Esophagus (tissue), 2 donors: ENCODE data around the gene NRSN2. TPM values are rescaled to one million over a fixed set of nuclear protein-coding genes. Genes with fewer than 3 reads are reported as not detected.
"Not testable (repeated sequence)": the region's sequence is repeated elsewhere in the genome, so short reads cannot be mapped to it uniquely, and the experiment has no call there.

Experiments used
- H3K27ac ChIP-seq, 2 donors: one replicate each; pipeline ENCODE4 v1.5.1; 2013; ENCODE audit warnings: low read depth in 2 of 2, mild to moderate bottlenecking in 2 of 2, inconsistent platforms in 1 of 2, low read length in 1 of 2, moderate library complexity in 1 of 2
- H3K27me3 ChIP-seq, 2 donors: one replicate each; pipeline ENCODE4 v1.6.1; 2013; ENCODE audit warnings: low read length in 2 of 2, control low read depth in 1 of 2, mild to moderate bottlenecking in 1 of 2; ENCODE audit not compliant: insufficient read depth in 2 of 2, control insufficient read depth in 1 of 2
- H3K36me3 ChIP-seq, 2 donors: one replicate each; pipeline ENCODE4 v1.6.1; 2013; ENCODE audit warnings: low read length in 1 of 2; ENCODE audit not compliant: control insufficient read depth in 2 of 2, insufficient read depth in 2 of 2
- H3K4me1 ChIP-seq, 2 donors: one replicate each; pipeline ENCODE4 v1.6.1; 2013; ENCODE audit warnings: low read length in 1 of 2; ENCODE audit not compliant: control insufficient read depth in 2 of 2, insufficient read depth in 2 of 2
- H3K4me3 ChIP-seq, 2 donors: one replicate each; pipeline ENCODE4 v1.5.1; 2013; ENCODE audit warnings: low read length in 2 of 2, mild to moderate bottlenecking in 2 of 2, low read depth in 1 of 2, moderate library complexity in 1 of 2
- H3K9me3 ChIP-seq, 2 donors: one replicate each; pipeline ENCODE4 v1.6.1; 2013; ENCODE audit warnings: mild to moderate bottlenecking in 2 of 2, low read depth in 1 of 2, low read length in 1 of 2, moderate library complexity in 1 of 2; ENCODE audit not compliant: control insufficient read depth in 2 of 2, insufficient read depth in 1 of 2
- WGBS, 2 donors: extraction: QIAGEN DNeasy Blood & Tissue Kit; methylation state at CpG; one replicate each; pipeline ENCODE4 v1.1.7; 2013; 5-methylcytosine and 5-hydroxymethylcytosine counted together
- polyA plus RNA-seq, 2 donors: library from polyadenylated mRNA; stranded (reverse); fragments of 200-250 nt; gene quantifications; one replicate each; pipeline ENCODE4 v1.2.3, GENCODE V29; 2013
- donor health status: healthy with polysubstance abuse.
- donor health status: Bipolar disorder and iron deficiency.

The NRSN2 gene
- polyA plus RNA-seq, 2 donors: 6.0 to 6.1 TPM

- H3K4me3 ChIP-seq, H3K36me3 ChIP-seq, H3K9me3 ChIP-seq, H3K27me3 ChIP-seq: not testable (repeated sequence)
- 84 to 86% methylated on average over 11 of the region's 11 CpGs for WGBS, 2 donors
- H3K27ac ChIP-seq: peak overlapping the region; percentile 76 to 78
- peaks cover 0 to 21% of the 10 kb centered on the region in 2 donors for H3K4me1 ChIP-seq
Observed at GRCh38 chr20:372543-373082, 25.7 kb downstream of the NRSN2 start.

GRCh38 chr20:373171-373890, 26.4 kb downstream of the NRSN2 start:
- Histone ChIP-seq H3K9me3 (no peaks in the 10 kb centered on the region), H3K27me3 (no peaks in the 10 kb centered on the region), H3K27ac (peak overlapping the region; percentile 56 to 63), H3K4me3 (no peak overlapping the region), H3K4me1 (peaks cover 0 to 21% of the 10 kb centered on the region in 2 donors), H3K36me3 (no peaks in the 10 kb centered on the region)
- WGBS, 2 donors: 54 to 72% methylated on average over 9 of the region's 9 CpGs

DNA sequence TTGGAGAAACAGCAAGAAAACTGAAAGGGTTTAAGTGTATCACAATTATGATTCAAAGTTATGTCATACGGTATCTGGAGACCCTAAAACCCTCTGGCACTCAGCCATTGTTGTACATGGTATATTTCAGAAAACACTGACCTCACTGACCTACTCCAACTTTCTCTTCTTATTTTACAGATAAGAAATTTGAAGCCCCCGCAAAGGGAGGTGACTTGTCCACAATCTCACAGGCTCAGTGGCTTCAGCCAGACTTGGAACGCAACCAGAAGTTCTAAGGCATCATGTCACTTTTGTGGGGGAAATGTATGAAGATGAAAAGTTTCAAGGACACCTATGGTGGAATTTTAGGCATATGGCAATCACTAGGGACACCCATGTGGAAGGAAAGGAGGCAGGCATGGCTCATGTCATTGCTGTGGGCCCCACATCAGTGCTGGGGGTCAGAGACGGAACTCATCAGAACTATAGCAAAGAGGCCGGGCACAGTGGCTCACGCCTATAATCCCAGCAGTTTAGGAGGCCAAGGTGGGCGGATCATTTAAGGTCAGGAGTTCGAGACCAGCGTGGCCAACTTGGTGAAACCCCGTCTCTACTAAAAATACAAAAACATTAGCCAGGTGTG, 28.5 kb downstream of the NRSN2 start:
- Histone ChIP-seq H3K4me1 (peaks cover 0 to 21% of the 10 kb centered on the region in 2 donors), H3K27me3 (no peaks in the 10 kb centered on the region), H3K4me3 (no peak overlapping the region), H3K9me3 (no peaks in the 10 kb centered on the region), H3K36me3 (no peaks in the 10 kb centered on the region), H3K27ac (no peak overlapping the region)
- WGBS, 2 donors: 81 to 86% methylated on average over 10 of the region's 10 CpGs

DNA sequence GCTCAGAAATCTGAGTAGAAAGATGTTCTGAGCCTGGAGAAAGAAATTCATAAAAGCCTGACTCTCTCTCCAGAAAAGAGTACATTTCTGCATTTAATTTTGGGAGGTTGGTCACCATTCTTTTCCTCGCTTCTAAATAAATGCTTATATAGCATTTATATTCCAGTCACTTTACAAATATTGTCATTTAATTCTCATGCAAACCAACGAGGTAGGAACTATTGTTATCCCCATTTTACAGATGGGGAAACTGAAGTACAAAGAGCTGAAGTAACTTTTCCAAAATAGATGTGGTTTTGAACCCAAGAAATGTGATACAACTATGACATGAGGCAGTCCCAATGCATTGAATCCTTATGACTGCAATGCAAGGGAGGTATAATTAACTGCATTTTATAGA, 29.2 kb downstream of the NRSN2 start:
- peaks cover 0 to 18% of the 10 kb centered on the region in 2 donors for H3K4me1 ChIP-seq
- 25 to 45% methylated on average over 2 of the region's 2 CpGs for WGBS, 2 donors
- H3K27ac ChIP-seq: no peak overlapping the region
- no peaks in the 10 kb centered on the region for H3K36me3 ChIP-seq
- H3K4me3 ChIP-seq: no peak overlapping the region
- no peaks in the 10 kb centered on the region for H3K27me3 ChIP-seq
- no peaks in the 10 kb centered on the region for H3K9me3 ChIP-seq

DNA sequence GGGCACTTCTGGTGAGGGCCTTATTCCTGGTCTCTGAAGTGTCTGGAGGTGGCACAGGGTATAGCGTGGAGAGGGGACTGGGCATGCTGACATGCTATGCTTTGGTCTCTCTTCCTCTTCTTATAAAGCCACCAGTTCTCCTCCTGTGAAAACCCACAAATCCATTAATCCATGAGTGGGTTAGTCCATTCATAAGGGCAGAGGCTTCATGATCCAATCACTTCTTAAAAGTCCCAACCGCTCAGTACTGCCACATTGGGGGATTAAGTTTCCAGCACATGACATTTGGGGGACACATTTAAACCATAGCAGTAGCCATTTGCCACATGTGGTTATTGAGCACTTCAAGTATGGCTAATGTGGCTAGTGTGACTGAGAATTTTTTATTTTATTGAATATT, 29.8 kb downstream of the NRSN2 start:
- Histone ChIP-seq H3K27me3 (no peaks in the 10 kb centered on the region), H3K27ac (no peak overlapping the region), H3K4me1 (peaks cover 0 to 12% of the 10 kb centered on the region in 2 donors), H3K36me3 (no peaks in the 10 kb centered on the region), H3K4me3 (no peak overlapping the region), H3K9me3 (no peaks in the 10 kb centered on the region)
- 70 to 90% methylated on average over 2 of the region's 2 CpGs for WGBS, 2 donors

- not testable (repeated sequence) for H3K9me3 ChIP-seq, H3K4me3 ChIP-seq, H3K36me3 ChIP-seq, H3K27me3 ChIP-seq, H3K27ac ChIP-seq, H3K4me1 ChIP-seq
- WGBS, 2 donors: 90 to 92% methylated on average over 12 of the region's 12 CpGs
Observed at GRCh38 chr20:377578-377977, 30.7 kb downstream of the NRSN2 start.

DNA sequence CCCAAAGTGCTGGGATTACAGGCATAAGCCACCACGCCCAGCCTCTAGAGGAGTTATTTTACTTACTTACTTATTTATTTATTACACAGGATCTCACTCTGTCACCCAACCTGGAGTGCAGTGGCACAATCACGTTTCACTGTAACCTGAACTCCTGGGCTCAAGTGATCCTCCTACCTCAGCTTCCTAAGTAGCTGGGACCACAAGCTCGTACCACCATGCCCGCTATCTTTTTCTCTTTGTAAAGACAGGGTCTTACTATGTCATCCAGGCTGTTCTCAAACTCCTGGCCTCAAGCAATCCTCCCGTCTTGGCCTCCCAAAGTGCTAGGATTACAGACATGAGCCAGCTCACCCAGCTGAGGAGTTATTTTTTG, 32.0 kb downstream of the NRSN2 start:
- WGBS, 2 donors: 69 to 73% methylated on average over 5 of the region's 5 CpGs
- Histone ChIP-seq H3K27ac (no peak overlapping the region), H3K4me3 (no peak overlapping the region), H3K36me3 (no peaks in the 10 kb centered on the region), H3K27me3 (no peaks in the 10 kb centered on the region), H3K9me3 (no peaks in the 10 kb centered on the region), H3K4me1 (peaks cover 0 to 4% of the 10 kb centered on the region in 2 donors)

DNA sequence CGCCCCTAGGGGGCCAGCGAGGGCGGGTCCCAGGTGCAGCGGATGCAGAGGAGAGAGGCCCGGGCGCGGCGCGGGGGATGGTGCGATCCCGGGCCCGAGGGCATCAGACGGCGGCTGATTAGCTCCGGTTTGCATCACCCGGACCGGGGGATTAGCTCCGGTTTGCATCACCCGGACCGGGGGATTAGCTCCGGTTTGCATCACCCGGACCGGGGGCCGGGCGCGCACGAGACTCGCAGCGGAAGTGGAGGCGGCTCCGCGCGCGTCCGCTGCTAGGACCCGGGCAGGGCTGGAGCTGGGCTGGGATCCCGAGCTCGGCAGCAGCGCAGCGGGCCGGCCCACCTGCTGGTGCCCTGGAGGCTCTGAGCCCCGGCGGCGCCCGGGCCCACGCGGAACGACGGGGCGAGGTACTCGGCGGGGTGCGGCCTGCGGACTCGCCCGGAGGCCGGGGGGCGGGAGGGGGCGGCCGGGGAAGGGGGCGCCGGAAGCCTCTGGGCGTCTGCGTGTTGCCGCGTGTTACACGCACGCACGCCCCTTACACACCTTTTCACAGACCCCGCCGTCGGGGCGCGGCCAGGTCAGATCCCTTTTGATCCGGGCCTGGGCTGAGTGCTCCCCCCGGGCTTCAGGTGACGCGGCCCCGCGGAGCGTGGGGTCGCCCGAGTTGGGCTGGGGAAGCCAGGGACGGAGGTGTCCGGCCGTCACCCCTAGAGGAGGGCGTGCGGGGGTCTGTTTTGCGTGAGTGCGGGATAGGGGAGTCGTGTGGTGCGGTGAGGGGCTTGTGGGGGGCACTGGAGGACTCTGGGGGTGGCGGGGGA, 34.1 kb downstream of the NRSN2 start:
- H3K36me3 ChIP-seq: no peaks in the 10 kb centered on the region
- 0 to 1% methylated on average over 66 to 93 of the region's 93 CpGs for WGBS, 2 donors
- peak overlapping the region; percentile 82 to 88 for H3K27ac ChIP-seq
- H3K9me3 ChIP-seq: no peaks in the 10 kb centered on the region
- H3K27me3 ChIP-seq: no peaks in the 10 kb centered on the region
- peaks cover 0 to 4% of the 10 kb centered on the region in 2 donors for H3K4me1 ChIP-seq
- H3K4me3 ChIP-seq: peak overlapping the region; percentile 68 to 71

DNA sequence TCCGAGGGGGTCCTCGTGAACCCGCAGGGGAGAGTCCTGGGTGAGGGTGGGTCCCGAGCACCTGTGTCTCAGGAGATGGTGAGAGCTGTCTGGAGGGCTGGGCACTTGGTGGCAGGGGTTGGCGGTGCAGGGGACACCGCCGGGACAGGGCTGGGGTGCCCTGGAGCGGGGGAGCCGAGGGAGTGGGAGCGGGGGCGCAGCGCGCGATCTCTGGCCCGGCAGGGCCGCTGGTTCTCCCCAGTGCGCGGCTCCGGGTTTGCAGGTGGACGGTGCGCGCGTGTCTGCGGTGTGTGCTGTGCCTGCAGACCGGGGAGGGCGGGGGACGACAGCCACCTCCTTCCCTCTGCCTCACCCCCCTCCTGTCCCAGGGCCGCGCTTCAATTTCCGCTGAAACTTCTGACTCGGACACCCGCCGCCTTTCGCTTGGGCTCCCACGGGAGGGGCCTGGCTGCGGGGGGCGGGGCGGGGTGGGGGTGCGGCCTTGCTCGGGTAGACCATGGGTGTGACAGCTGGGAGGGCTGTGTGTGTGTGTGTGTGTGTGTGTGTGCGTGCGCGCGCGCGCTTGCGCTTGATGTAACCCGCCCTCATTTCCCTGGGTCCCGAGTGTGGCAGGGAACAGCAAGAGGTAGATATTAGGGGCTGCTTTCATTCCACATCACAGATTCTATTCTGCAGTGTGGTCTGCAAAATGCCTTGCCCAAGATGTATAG, 34.8 kb downstream of the NRSN2 start:
- H3K36me3 ChIP-seq: no peaks in the 10 kb centered on the region
- no peaks in the 10 kb centered on the region for H3K27me3 ChIP-seq
- H3K27ac ChIP-seq: peak overlapping the region; percentile 82 to 88
- 0 to 2% methylated on average over 28 to 49 of the region's 49 CpGs for WGBS, 2 donors
- no peaks in the 10 kb centered on the region for H3K9me3 ChIP-seq
- peak overlapping the region; percentile 68 to 71 for H3K4me3 ChIP-seq
- H3K4me1 ChIP-seq: peaks cover 0 to 4% of the 10 kb centered on the region in 2 donors
